Measurements from ENCODE around the gene PLEKHG5. TPM values are rescaled to one million over a fixed set of nuclear protein-coding genes. Genes with fewer than 3 reads are reported as not detected.
A peak's percentile ranks its signal among the peaks of the same experiment; 100 is the strongest.

Gene PLEKHG5, protein sequence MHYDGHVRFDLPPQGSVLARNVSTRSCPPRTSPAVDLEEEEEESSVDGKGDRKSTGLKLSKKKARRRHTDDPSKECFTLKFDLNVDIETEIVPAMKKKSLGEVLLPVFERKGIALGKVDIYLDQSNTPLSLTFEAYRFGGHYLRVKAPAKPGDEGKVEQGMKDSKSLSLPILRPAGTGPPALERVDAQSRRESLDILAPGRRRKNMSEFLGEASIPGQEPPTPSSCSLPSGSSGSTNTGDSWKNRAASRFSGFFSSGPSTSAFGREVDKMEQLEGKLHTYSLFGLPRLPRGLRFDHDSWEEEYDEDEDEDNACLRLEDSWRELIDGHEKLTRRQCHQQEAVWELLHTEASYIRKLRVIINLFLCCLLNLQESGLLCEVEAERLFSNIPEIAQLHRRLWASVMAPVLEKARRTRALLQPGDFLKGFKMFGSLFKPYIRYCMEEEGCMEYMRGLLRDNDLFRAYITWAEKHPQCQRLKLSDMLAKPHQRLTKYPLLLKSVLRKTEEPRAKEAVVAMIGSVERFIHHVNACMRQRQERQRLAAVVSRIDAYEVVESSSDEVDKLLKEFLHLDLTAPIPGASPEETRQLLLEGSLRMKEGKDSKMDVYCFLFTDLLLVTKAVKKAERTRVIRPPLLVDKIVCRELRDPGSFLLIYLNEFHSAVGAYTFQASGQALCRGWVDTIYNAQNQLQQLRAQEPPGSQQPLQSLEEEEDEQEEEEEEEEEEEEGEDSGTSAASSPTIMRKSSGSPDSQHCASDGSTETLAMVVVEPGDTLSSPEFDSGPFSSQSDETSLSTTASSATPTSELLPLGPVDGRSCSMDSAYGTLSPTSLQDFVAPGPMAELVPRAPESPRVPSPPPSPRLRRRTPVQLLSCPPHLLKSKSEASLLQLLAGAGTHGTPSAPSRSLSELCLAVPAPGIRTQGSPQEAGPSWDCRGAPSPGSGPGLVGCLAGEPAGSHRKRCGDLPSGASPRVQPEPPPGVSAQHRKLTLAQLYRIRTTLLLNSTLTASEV
- 1 to 10 TPM; 1.7 to 1.8 TPM for total RNA-seq

- Mint-ChIP-seq H3K4me3 (peak within 1 kb of the TSS; percentile 72), H3K4me1 (ENCODE audit: low read depth) (peaks cover 23% of the 10 kb centered on the region), H3K27ac (peak within 1 kb of the TSS; percentile 51), H3K27me3 (ENCODE audit: low read depth) (peaks cover 1% of the 10 kb centered on the region), H3K36me3 (ENCODE audit: low read depth) (no peaks in the 10 kb centered on the region), H3K9me3 (no peaks in the 10 kb centered on the region)
- intact Hi-C loops (cut with micrococcal nuclease) = loop anchor here (1.0 to 5.0 kb wide), 4 partner anchors 44 to 155 kb away; no protein-coding TSS in a partner anchor
- CTCF ChIA-PET = interaction anchor here (0.6 to 3.4 kb wide), 10 partner anchors 11 to 235 kb away, joined by 3 to 19 read pairs (median 4); partner anchors contain the start of genes NOL9 and TAS1R1
- DNase-seq = peak; percentile 52
Observed at GRCh38 chr1:6491480-6491962, at the start of gene PLEKHG5. Gene PLEKHG5, minus strand, starts transcription at chr1:6491667. Its CDS starts 14,096 bp downstream, at chr1:6477571.

GRCh38 chr1:6538956-6539355 is 47.5 kb upstream of the PLEKHG5 start:
- Mint-ChIP-seq H3K4me1 (ENCODE audit: low read depth) (peaks cover 6% of the 10 kb centered on the region), H3K4me3 (no peak overlapping the region), H3K9me3 (no peaks in the 10 kb centered on the region), H3K27ac (no peak overlapping the region), H3K36me3 (ENCODE audit: low read depth) (peaks cover 21% of the 10 kb centered on the region), H3K27me3 (ENCODE audit: low read depth) (no peaks in the 10 kb centered on the region)
- DNase-seq = no peak
- intact Hi-C loops (cut with micrococcal nuclease) = no loop called here
- CTCF ChIA-PET = interaction anchor here (0.6 kb wide), 1 partner anchor 14 kb away, joined by 3 read pairs; no protein-coding TSS in a partner anchor

DNA sequence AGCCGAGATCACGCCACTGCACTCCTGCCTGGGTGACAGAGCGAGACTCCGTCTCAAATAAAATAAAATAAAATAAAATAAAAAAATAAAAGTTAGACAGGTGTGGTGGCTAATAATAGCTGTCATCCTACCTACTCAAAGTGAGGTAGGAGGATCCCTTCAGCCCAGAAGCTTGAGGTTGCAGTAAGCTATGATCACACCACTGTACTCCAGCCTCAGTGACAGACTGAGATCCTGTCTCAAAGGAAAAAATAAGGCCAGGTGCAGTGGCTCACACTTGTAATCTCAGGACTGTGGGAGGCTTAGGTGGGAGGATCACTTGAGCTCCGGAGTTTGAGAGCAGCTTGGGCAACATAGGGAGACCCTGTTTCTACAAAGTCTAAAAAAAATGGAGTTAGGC is 44.8 kb upstream of the PLEKHG5 start:
- Mint-ChIP-seq H3K36me3 (ENCODE audit: low read depth) (peaks cover 31% of the 10 kb centered on the region), H3K9me3 (no peaks in the 10 kb centered on the region), H3K4me3 (no peak overlapping the region), H3K27ac (no peak overlapping the region), H3K27me3 (ENCODE audit: low read depth) (no peaks in the 10 kb centered on the region), H3K4me1 (ENCODE audit: low read depth) (peaks cover 6% of the 10 kb centered on the region)
- intact Hi-C loops (cut with micrococcal nuclease) = no loop called here
- DNase-seq = no peak
- CTCF ChIA-PET = interaction anchor here (1.0 kb wide), 1 partner anchor 12 kb away, joined by 3 read pairs; no protein-coding TSS in a partner anchor

GRCh38 chr1:6535214-6535613 is 43.7 kb upstream of the PLEKHG5 start:
- no peak for DNase-seq
- CTCF ChIA-PET = interaction anchor here (0.7 to 1.5 kb wide), 3 partner anchors 11 to 49 kb away, joined by 3 to 4 read pairs (median 4); no protein-coding TSS in a partner anchor
- no peaks in the 10 kb centered on the region for H3K9me3 Mint-ChIP-seq
- intact Hi-C loops (cut with micrococcal nuclease) = no loop called here
- peaks cover 33% of the 10 kb centered on the region for H3K36me3 Mint-ChIP-seq (ENCODE audit: low read depth)
- no peak overlapping the region for H3K4me3 Mint-ChIP-seq
- H3K4me1 Mint-ChIP-seq (ENCODE audit: low read depth) = peaks cover 6% of the 10 kb centered on the region
- peak overlapping the region; percentile 30 for H3K27ac Mint-ChIP-seq
- H3K27me3 Mint-ChIP-seq (ENCODE audit: low read depth) = no peaks in the 10 kb centered on the region

DNA sequence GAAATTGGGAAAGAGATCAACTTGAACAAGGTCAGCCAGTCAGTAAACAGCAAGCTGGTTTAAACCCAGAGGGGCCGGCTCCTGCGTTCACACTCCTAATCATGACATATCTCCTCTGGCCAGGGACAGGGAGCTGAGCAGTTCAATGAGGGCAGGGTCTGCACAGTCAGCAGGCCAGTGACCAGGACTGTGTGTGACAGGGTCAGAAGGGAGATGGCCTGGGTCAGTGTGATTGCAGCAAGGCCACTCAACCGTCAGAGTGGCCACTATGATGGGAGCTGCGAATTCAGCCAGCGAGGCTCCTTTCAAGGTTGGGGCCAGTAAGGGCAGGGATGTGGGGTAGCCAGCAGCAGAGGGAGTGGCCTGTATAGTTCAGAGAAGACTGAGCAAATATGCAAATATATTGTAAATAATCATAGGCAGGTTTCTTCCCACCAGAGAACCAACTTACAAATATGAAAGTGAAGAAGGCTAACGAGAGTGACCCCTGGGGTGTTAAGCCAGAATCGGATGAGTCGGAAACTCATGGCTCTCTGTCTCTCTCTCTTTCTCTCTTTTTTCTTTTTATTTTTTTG is 42.9 kb upstream of the PLEKHG5 start:
- Mint-ChIP-seq H3K27ac (no peak overlapping the region), H3K4me3 (no peak overlapping the region), H3K4me1 (ENCODE audit: low read depth) (peaks cover 4% of the 10 kb centered on the region), H3K36me3 (ENCODE audit: low read depth) (peaks cover 30% of the 10 kb centered on the region), H3K27me3 (ENCODE audit: low read depth) (no peaks in the 10 kb centered on the region), H3K9me3 (no peaks in the 10 kb centered on the region)
- DNase-seq = no peak
- intact Hi-C loops (cut with micrococcal nuclease) = no loop called here
- CTCF ChIA-PET = interaction anchor here (1.5 kb wide), 1 partner anchor 10 kb away, joined by 4 read pairs; no protein-coding TSS in a partner anchor

GRCh38 chr1:6531996-6532395 is 40.5 kb upstream of the PLEKHG5 start:
- intact Hi-C loops (cut with micrococcal nuclease) = no loop called here
- H3K4me3 Mint-ChIP-seq = no peak overlapping the region
- H3K36me3 Mint-ChIP-seq (ENCODE audit: low read depth) = peaks cover 38% of the 10 kb centered on the region
- no peaks in the 10 kb centered on the region for H3K9me3 Mint-ChIP-seq
- DNase-seq = no peak
- peaks cover 4% of the 10 kb centered on the region for H3K4me1 Mint-ChIP-seq (ENCODE audit: low read depth)
- H3K27ac Mint-ChIP-seq = no peak overlapping the region
- no peaks in the 10 kb centered on the region for H3K27me3 Mint-ChIP-seq (ENCODE audit: low read depth)
- CTCF ChIA-PET = no interaction called here

GRCh38 chr1:6530504-6531160 is 39.2 kb upstream of the PLEKHG5 start:
- intact Hi-C loops (cut with micrococcal nuclease) = no loop called here
- Mint-ChIP-seq H3K27me3 (ENCODE audit: low read depth) (no peaks in the 10 kb centered on the region), H3K4me3 (no peak overlapping the region), H3K9me3 (no peaks in the 10 kb centered on the region), H3K27ac (no peak overlapping the region), H3K36me3 (ENCODE audit: low read depth) (peaks cover 39% of the 10 kb centered on the region), H3K4me1 (ENCODE audit: low read depth) (peaks cover 4% of the 10 kb centered on the region)
- CTCF ChIA-PET = no interaction called here
- DNase-seq = no peak

- H3K36me3 Mint-ChIP-seq (ENCODE audit: low read depth) = peaks cover 37% of the 10 kb centered on the region
- DNase-seq = no peak
- intact Hi-C loops (cut with micrococcal nuclease) = no loop called here
- no peak overlapping the region for H3K4me3 Mint-ChIP-seq
- H3K9me3 Mint-ChIP-seq = no peaks in the 10 kb centered on the region
- no peak overlapping the region for H3K27ac Mint-ChIP-seq
- CTCF ChIA-PET = no interaction called here
- no peaks in the 10 kb centered on the region for H3K27me3 Mint-ChIP-seq (ENCODE audit: low read depth)
- H3K4me1 Mint-ChIP-seq (ENCODE audit: low read depth) = no peaks in the 10 kb centered on the region
Observed at GRCh38 chr1:6528492-6528891, 37.0 kb upstream of the PLEKHG5 start.

GRCh38 chr1:6526316-6526715 is 34.8 kb upstream of the PLEKHG5 start:
- no peaks in the 10 kb centered on the region for H3K27me3 Mint-ChIP-seq (ENCODE audit: low read depth)
- intact Hi-C loops (cut with micrococcal nuclease) = no loop called here
- H3K36me3 Mint-ChIP-seq (ENCODE audit: low read depth) = peaks cover 26% of the 10 kb centered on the region
- H3K27ac Mint-ChIP-seq = no peak overlapping the region
- CTCF ChIA-PET = no interaction called here
- H3K4me3 Mint-ChIP-seq = no peak overlapping the region
- no peaks in the 10 kb centered on the region for H3K9me3 Mint-ChIP-seq
- DNase-seq = no peak
- H3K4me1 Mint-ChIP-seq (ENCODE audit: low read depth) = no peaks in the 10 kb centered on the region

DNA sequence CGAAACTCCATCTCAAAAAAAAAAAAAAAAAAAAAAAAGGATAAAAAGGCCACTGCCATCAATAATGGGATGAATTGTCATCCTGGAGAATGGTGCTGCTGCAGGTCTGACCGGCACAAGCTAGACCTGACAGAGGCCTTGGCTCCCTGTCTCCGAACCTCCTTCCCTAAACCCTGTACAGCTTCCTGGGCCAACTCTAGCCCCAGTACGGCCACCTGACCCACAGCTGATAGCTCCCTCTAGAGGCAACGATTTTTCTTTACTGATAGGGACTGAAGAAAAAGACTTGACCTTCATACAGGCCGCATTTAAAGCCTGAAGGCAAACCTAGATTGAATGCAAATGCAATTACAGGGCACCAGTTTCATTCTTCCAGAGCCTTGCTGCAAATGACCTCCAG is 32.1 kb upstream of the PLEKHG5 start:
- intact Hi-C loops (cut with micrococcal nuclease) = loop anchor here (5.0 kb wide), 1 partner anchor 36 kb away; no protein-coding TSS in a partner anchor
- no peak for DNase-seq
- Mint-ChIP-seq H3K4me1 (ENCODE audit: low read depth) (no peaks in the 10 kb centered on the region), H3K27ac (no peak overlapping the region), H3K4me3 (no peak overlapping the region), H3K36me3 (ENCODE audit: low read depth) (peaks cover 18% of the 10 kb centered on the region), H3K9me3 (no peaks in the 10 kb centered on the region), H3K27me3 (ENCODE audit: low read depth) (no peaks in the 10 kb centered on the region)
- CTCF ChIA-PET = interaction anchor here (0.9 to 3.8 kb wide), 5 partner anchors 9 to 111 kb away, joined by 3 to 17 read pairs (median 3); no protein-coding TSS in a partner anchor

DNA sequence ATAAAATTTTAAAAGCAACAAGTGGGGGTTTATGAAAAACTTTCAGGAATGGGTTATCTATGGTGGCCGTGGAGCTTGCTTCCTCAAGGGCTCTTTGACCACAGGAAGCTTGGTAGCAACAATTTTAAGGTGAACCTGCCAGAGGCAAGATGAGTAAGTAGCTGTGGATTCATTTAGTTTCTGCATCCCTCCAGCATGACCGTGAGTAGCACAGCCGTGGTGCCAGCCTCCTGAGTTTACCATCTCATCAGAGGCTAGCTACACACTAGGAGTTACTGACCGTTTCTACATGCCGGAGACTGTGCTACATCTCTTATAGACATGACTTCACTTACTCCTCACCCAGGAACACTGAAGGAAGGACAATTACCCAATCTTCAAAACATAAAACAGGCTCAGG is 30.1 kb upstream of the PLEKHG5 start:
- Mint-ChIP-seq H3K36me3 (ENCODE audit: low read depth) (peaks cover 10% of the 10 kb centered on the region), H3K9me3 (no peaks in the 10 kb centered on the region), H3K27me3 (ENCODE audit: low read depth) (no peaks in the 10 kb centered on the region), H3K27ac (no peak overlapping the region), H3K4me1 (ENCODE audit: low read depth) (no peaks in the 10 kb centered on the region), H3K4me3 (no peak overlapping the region)
- CTCF ChIA-PET = interaction anchor here (1.0 to 1.7 kb wide), 5 partner anchors 32 to 279 kb away, joined by 3 to 7 read pairs (median 3); partner anchors contain the start of genes NOL9 and TAS1R1
- no peak for DNase-seq
- intact Hi-C loops (cut with micrococcal nuclease) = loop anchor here (5.0 kb wide), 1 partner anchor 34 kb away; no protein-coding TSS in a partner anchor

Measured in activated naive CD4-positive, alpha-beta T cell treated with anti-CD3 and anti-CD28 coated beads for 36 hours (primary cell).